T-cell (primary cell): ENCODE measurements around the gene LGR5. TPM values are rescaled to one million over a fixed set of nuclear protein-coding genes. Genes with fewer than 3 reads are reported as not detected.
A peak's percentile ranks its signal among the peaks of the same experiment; 100 is the strongest.

Experiments used
- ATAC-seq, 4 experiments: fragments of 200-7000 bp in 3 of 4; fragments of 150-1000 bp in 1 of 4; cut with Tn5 transposase; replicated peaks in 1 of 4; 1 replicate in 3 of 4; 2 replicates in 1 of 4; pipeline ENCODE4 v1.10.0; 2021; ENCODE audit warnings: moderate library complexity in 3 of 4, mild to moderate bottlenecking in 2 of 4, moderate number of reproducible peaks in 1 of 4
- CTCF ChIA-PET, 2 donors: fragments of 300-600 bp; sonication (Branson Sonifier 250); formaldehyde crosslinking; loops; one replicate each; lab custom pipeline; 2022; ENCODE audit warnings: antibody characterized with exemption in 2 of 2; lab: Charles Lee
- POLR2A ChIA-PET, 2 donors: fragments of 300-600 bp; sonication (Branson Sonifier 250); formaldehyde crosslinking; loops; one replicate each; lab custom pipeline; 2022; ENCODE audit warnings: antibody characterized with exemption in 2 of 2; lab: Charles Lee
- DNase-seq, 35 experiments: peaks; one replicate each; pipeline versions ENCODE4 v3.0.0 to v3.0.0-alpha.2; 2013 to 2023
- H3K27ac ChIP-seq: one replicate; pipeline ENCODE4 v1.5.1; 2013; ENCODE audit warnings: low read length
- H3K27me3 ChIP-seq, 2 experiments: replicated peaks in 1 of 2; 1 replicate in 1 of 2; 2 replicates in 1 of 2; pipeline versions ENCODE4 v1.6.1 to v1.7.0; 2013; ENCODE audit warnings: low read length in 1 of 2, mixed read lengths in 1 of 2; ENCODE audit not compliant: control insufficient read depth in 2 of 2, insufficient read depth in 2 of 2; ENCODE audit errors: extremely low read depth in 1 of 2
- H3K36me3 ChIP-seq, 2 donors: 1 replicate in 1 of 2; 2 replicates in 1 of 2; pipeline versions ENCODE4 v1.6.1 to v1.7.0; 2013; ENCODE audit warnings: low read length in 1 of 2; ENCODE audit not compliant: control insufficient read depth in 2 of 2, insufficient read depth in 1 of 2; ENCODE audit errors: extremely low read depth in 1 of 2
- H3K4me1 ChIP-seq, 2 experiments: 1 replicate in 1 of 2; 2 replicates in 1 of 2; pipeline versions ENCODE4 v1.6.1 to v1.7.0; 2013; ENCODE audit warnings: low read length in 2 of 2, mixed read lengths in 1 of 2; ENCODE audit not compliant: insufficient read depth in 2 of 2, control insufficient read depth in 1 of 2; ENCODE audit errors: extremely low read depth in 1 of 2
- H3K4me3 ChIP-seq, 2 donors: 1 replicate in 1 of 2; 2 replicates in 1 of 2; pipeline versions ENCODE4 v1.5.1 to v1.7.0; 2013; ENCODE audit warnings: mild to moderate bottlenecking in 2 of 2, low read length in 1 of 2, moderate library complexity in 1 of 2; ENCODE audit not compliant: control insufficient read depth in 1 of 2; ENCODE audit errors: extremely low read depth in 1 of 2
- H3K9me3 ChIP-seq: 2 replicates; pipeline ENCODE4 v1.7.0; 2013
- H3K27ac Mint-ChIP-seq, 2 donors: one replicate each; pipeline ENCODE4 v1.8.0; 2020 to 2021; ENCODE audit warnings: mild to moderate bottlenecking in 2 of 2, mixed read lengths in 2 of 2
- H3K27me3 Mint-ChIP-seq, 2 donors: one replicate each; pipeline ENCODE4 v1.8.0; 2021 to 2022; ENCODE audit warnings: mixed read lengths in 2 of 2
- H3K36me3 Mint-ChIP-seq: one replicate; pipeline ENCODE4 v1.8.0; 2021; ENCODE audit warnings: mixed read lengths
- H3K4me1 Mint-ChIP-seq, 3 donors: one replicate each; pipeline ENCODE4 v1.8.0; 2020 to 2022; ENCODE audit warnings: mixed read lengths in 3 of 3, mild to moderate bottlenecking in 1 of 3
- H3K4me3 Mint-ChIP-seq, 3 donors: one replicate each; pipeline ENCODE4 v1.8.0; 2020 to 2022; ENCODE audit warnings: mild to moderate bottlenecking in 3 of 3, mixed read lengths in 3 of 3, moderate library complexity in 3 of 3
- H3K9me3 Mint-ChIP-seq, 3 donors: one replicate each; pipeline ENCODE4 v1.8.0; 2020 to 2022; ENCODE audit warnings: mixed read lengths in 3 of 3
- WGBS: methylation state at CpG from one replicate; pipeline ENCODE4 v1.1.5; 2013; ENCODE audit warnings: missing lambda C conversion rate; ENCODE audit not compliant: insufficient coverage; 5-methylcytosine and 5-hydroxymethylcytosine counted together
- total RNA-seq, 35 experiments: library from RNA in 6 of 35; stranded (reverse) in 6 of 35; fragments of 120-200 nt in 1 of 35; gene quantifications; one replicate each; pipeline versions ENCODE4 v1.2.1 to v1.2.4 and lab custom pipeline; 2013 to 2026

The LGR5 gene, protein sequence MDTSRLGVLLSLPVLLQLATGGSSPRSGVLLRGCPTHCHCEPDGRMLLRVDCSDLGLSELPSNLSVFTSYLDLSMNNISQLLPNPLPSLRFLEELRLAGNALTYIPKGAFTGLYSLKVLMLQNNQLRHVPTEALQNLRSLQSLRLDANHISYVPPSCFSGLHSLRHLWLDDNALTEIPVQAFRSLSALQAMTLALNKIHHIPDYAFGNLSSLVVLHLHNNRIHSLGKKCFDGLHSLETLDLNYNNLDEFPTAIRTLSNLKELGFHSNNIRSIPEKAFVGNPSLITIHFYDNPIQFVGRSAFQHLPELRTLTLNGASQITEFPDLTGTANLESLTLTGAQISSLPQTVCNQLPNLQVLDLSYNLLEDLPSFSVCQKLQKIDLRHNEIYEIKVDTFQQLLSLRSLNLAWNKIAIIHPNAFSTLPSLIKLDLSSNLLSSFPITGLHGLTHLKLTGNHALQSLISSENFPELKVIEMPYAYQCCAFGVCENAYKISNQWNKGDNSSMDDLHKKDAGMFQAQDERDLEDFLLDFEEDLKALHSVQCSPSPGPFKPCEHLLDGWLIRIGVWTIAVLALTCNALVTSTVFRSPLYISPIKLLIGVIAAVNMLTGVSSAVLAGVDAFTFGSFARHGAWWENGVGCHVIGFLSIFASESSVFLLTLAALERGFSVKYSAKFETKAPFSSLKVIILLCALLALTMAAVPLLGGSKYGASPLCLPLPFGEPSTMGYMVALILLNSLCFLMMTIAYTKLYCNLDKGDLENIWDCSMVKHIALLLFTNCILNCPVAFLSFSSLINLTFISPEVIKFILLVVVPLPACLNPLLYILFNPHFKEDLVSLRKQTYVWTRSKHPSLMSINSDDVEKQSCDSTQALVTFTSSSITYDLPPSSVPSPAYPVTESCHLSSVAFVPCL
- total RNA-seq (under 1 TPM in 1 of 5 donors, not detected in 4; 0.25 TPM), total RNA-seq (lab: John Stamatoyannopoulos, UW) (0 to 0.09 (median 0) reads per million in 29 experiments)
- total RNA-seq (2013) = 0.09 TPM

DNA sequence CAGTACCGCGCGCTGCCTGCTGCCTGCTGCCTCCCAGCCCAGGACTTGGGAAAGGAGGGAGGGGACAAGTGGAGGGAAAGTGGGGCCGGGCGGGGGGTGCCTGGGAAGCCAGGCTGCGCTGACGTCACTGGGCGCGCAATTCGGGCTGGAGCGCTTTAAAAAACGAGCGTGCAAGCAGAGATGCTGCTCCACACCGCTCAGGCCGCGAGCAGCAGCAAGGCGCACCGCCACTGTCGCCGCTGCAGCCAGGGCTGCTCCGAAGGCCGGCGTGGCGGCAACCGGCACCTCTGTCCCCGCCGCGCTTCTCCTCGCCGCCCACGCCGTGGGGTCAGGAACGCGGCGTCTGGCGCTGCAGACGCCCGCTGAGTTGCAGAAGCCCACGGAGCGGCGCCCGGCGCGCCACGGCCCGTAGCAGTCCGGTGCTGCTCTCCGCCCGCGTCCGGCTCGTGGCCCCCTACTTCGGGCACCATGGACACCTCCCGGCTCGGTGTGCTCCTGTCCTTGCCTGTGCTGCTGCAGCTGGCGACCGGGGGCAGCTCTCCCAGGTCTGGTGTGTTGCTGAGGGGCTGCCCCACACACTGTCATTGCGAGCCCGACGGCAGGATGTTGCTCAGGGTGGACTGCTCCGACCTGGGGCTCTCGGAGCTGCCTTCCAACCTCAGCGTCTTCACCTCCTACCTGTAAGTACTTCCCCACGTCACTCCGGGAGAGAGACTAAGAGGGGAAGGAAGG, at the start of gene LGR5:
Gene LGR5 (plus strand): TSS at position 186 of the 732 bp plus-strand sequence. CDS start 283 bp downstream, at position 469.
- H3K9me3 ChIP-seq = no peaks in the 10 kb centered on the region
- CTCF ChIA-PET = no interaction called here
- DNase-seq (no peak), ATAC-seq (peak; percentile 31 to 56 (median 50))
- Mint-ChIP-seq H3K27ac (no peak within 1 kb of the TSS), H3K4me3 (peak within 1 kb of the TSS; percentile 70 to 86 (median 70)), H3K4me1 (peaks cover 22 to 26% (median 24%) of the 10 kb centered on the region in 3 donors), H3K27me3 (peaks cover 51 to 55% of the 10 kb centered on the region in 2 donors), H3K9me3 (peaks cover 17 to 25% (median 20%) of the 10 kb centered on the region in 3 donors), H3K36me3 (no peaks in the 10 kb centered on the region)
- under 1% methylated on average over 59 of the region's 65 CpGs for WGBS
- H3K4me3 ChIP-seq = peak within 1 kb of the TSS; percentile 19 to 52
- peaks cover 3 to 21% of the 10 kb centered on the region in 2 experiments for H3K4me1 ChIP-seq
- no peak within 1 kb of the TSS for H3K27ac ChIP-seq
- no peaks in the 10 kb centered on the region for H3K36me3 ChIP-seq
- H3K27me3 ChIP-seq = peaks cover 2 to 32% of the 10 kb centered on the region in 2 experiments
- POLR2A ChIA-PET = no interaction called here

DNA sequence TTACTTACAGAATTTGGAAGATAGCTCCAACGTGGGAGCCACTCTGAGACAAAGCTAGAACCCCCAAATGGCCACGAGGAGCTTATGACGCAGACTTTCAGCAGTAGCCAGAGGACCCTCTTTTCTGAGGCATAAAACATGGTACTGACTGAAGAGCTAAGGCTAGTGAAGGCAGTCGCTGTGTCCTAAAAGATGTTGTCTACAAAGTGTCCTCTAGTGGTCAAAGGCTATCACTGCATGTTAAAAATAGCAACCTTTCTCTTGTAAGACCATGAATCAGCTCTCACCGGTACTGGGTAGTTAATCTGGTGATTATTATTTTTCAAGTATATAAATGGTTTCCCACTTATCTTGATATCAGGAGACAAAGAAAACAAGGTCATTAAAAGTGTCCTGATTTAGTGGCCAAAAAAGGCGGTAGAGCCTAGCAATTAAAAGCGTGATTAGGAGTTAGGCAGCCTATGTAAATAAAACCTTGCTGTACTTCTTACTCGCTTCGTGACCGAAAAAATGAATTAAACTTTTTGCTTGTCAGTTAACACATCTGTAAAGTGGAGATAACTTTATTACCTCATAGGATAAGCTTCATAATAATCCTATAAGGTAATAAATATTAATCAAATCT, 47.0 kb upstream of the LGR5 start:
- Mint-ChIP-seq H3K9me3 (no peaks in the 10 kb centered on the region), H3K27ac (no peak overlapping the region), H3K36me3 (no peaks in the 10 kb centered on the region), H3K4me3 (no peak overlapping the region), H3K4me1 (no peaks in the 10 kb centered on the region), H3K27me3 (peaks cover 7 to 10% of the 10 kb centered on the region in 2 donors)
- Histone ChIP-seq H3K4me3 (no peak overlapping the region), H3K36me3 (no peaks in the 10 kb centered on the region), H3K27ac (no peak overlapping the region), H3K27me3 (peaks cover 0 to 5% of the 10 kb centered on the region in 2 experiments), H3K9me3 (no peaks in the 10 kb centered on the region), H3K4me1 (no peaks in the 10 kb centered on the region)
- POLR2A ChIA-PET = interaction anchor here in 1 of 2 donors (0.6 kb wide), 1 partner anchor 360 kb away, joined by 3 read pairs; no protein-coding TSS in a partner anchor
- CTCF ChIA-PET = interaction anchor here (0.6 to 1.1 kb wide), 5 partner anchors 10 to 1521 kb away, joined by 3 to 8 read pairs (median 3); no protein-coding TSS in a partner anchor
- ATAC-seq (peak in 1 of 4 experiments; percentile 43), DNase-seq (peak in 2 of 35 experiments; percentile 1 to 30)
- 56% methylated on average over 2 of the region's 10 CpGs for WGBS

DNA sequence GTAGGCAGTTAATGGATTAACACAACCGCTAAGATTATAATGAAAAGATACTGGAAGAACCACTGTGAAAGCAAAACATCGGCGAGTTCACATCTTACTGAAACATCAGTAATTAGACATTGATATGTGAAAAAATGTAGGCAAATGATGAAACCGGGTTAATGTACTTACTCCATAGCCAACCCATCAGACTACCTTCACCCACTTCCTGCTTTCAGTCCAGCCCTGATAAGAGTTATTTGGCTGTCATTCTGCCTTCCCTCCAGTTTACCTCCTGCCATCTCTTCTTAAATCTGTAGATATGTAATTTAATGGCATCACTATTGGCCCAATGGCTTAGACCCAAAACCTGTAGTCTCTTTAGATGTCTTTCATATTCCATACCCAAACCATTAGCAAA, 46.0 kb upstream of the LGR5 start:
- no peak for ATAC-seq
- POLR2A ChIA-PET = no interaction called here
- CTCF ChIA-PET = no interaction called here
- Mint-ChIP-seq H3K36me3 (no peaks in the 10 kb centered on the region), H3K4me1 (no peaks in the 10 kb centered on the region), H3K27me3 (peaks cover 6% of the 10 kb centered on the region in 2 donors), H3K27ac (no peak overlapping the region), H3K9me3 (no peaks in the 10 kb centered on the region), H3K4me3 (no peak overlapping the region)
- whole genome bisulfite sequencing = no CpG with 5 or more reads among the region's 4 CpGs
- no peaks in the 10 kb centered on the region for H3K9me3 ChIP-seq
- no peaks in the 10 kb centered on the region for H3K36me3 ChIP-seq
- DNase-seq = no peak
- no peaks in the 10 kb centered on the region for H3K27me3 ChIP-seq
- H3K4me1 ChIP-seq = no peaks in the 10 kb centered on the region
- H3K4me3 ChIP-seq = no peak overlapping the region
- no peak overlapping the region for H3K27ac ChIP-seq

DNA sequence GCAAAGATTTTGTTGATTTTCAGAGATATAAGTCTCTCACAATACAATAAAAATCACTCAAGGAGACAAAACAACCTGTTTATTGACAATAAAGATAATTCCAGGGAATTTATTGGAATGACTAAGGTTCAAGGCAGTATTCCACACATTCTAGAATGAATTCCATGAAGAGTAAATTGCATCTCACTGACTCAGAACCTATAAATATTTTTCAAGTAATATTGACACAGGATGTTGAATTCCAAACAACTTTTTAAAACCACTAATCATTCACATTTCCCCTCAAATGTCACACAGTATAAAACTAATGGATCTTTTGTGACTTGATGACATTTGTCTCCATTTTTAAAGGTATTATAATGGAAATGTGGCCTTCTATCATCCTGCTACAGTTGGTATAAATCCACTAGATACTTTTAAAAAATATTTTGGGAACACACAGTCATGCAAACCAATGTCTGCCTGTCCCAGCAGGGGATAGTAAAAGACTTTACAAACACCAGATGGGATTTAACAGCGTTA, 42.1 kb upstream of the LGR5 start:
- H3K4me1 ChIP-seq = no peaks in the 10 kb centered on the region
- H3K27me3 ChIP-seq = no peaks in the 10 kb centered on the region
- no peak for DNase-seq
- no peak overlapping the region for H3K27ac Mint-ChIP-seq
- H3K27ac ChIP-seq = no peak overlapping the region
- ATAC-seq = no peak
- H3K36me3 ChIP-seq = no peaks in the 10 kb centered on the region
- H3K27me3 Mint-ChIP-seq = peaks cover 6 to 9% of the 10 kb centered on the region in 2 donors
- H3K36me3 Mint-ChIP-seq = no peaks in the 10 kb centered on the region
- POLR2A ChIA-PET = no interaction called here
- no peaks in the 10 kb centered on the region for H3K9me3 Mint-ChIP-seq
- no peaks in the 10 kb centered on the region for H3K4me1 Mint-ChIP-seq
- no CpG with 5 or more reads among the region's 1 CpG for WGBS
- H3K9me3 ChIP-seq = no peaks in the 10 kb centered on the region
- H3K4me3 ChIP-seq = no peak overlapping the region
- no peak overlapping the region for H3K4me3 Mint-ChIP-seq
- CTCF ChIA-PET = no interaction called here

DNA sequence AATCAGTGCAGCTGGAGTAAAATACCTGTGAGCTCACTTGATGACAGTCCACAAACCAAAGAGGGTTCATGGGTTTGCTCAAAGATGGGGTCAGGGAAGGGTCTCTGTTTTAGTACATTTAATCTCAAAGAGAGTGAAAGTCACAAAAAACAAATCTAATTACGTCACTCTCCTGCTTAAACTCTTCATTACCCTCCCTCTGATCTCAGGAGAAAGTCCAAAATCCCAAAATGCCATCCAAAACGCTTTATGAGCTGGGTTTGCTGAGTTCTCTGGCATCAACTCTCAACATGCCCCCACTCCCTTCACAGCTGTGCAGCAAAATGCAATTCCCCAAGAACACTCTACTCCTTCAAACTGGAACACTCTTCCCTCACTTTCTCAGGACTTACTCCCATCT, 40.4 kb upstream of the LGR5 start:
- WGBS = 56% methylated on average over 2 of the region's 2 CpGs
- H3K27me3 Mint-ChIP-seq = peaks cover 12 to 17% of the 10 kb centered on the region in 2 donors
- CTCF ChIA-PET = no interaction called here
- POLR2A ChIA-PET = no interaction called here
- DNase-seq (no peak), ATAC-seq (no peak)
- Histone ChIP-seq H3K4me3 (no peak overlapping the region), H3K36me3 (no peaks in the 10 kb centered on the region), H3K27ac (no peak overlapping the region), H3K27me3 (peaks cover 0 to 5% of the 10 kb centered on the region in 2 experiments), H3K9me3 (no peaks in the 10 kb centered on the region), H3K4me1 (no peaks in the 10 kb centered on the region)
- no peak overlapping the region for H3K4me3 Mint-ChIP-seq
- H3K4me1 Mint-ChIP-seq = no peaks in the 10 kb centered on the region
- no peak overlapping the region for H3K27ac Mint-ChIP-seq
- no peaks in the 10 kb centered on the region for H3K36me3 Mint-ChIP-seq
- peaks cover 0 to 5% (median 2%) of the 10 kb centered on the region in 3 donors for H3K9me3 Mint-ChIP-seq
